ENCODE data around the gene RIPPLY1.

Gene RIPPLY1

GRCh38 chrX:106903291-106903824, at the start of gene RIPPLY1:
Gene RIPPLY1 (minus strand): TSS chrX:106903341. CDS start chrX:106903287, 54 bp downstream.
- DNase-seq (ENCODE audit: low read depth), result no peak

GRCh38 chrX:106952538-106952937, 49.4 kb upstream of the RIPPLY1 start:
- no peak for DNase-seq (ENCODE audit: low read depth)

GRCh38 chrX:106952089-106952488, 48.9 kb upstream of the RIPPLY1 start:
- no peak for DNase-seq (ENCODE audit: low read depth)

- no peak for DNase-seq (ENCODE audit: low read depth)
Measured at GRCh38 chrX:106951230-106951629, 48.1 kb upstream of the RIPPLY1 start.

- no peak for DNase-seq (ENCODE audit: low read depth)
Measured at GRCh38 chrX:106950381-106950780, 47.2 kb upstream of the RIPPLY1 start.

GRCh38 chrX:106949366-106949765, 46.2 kb upstream of the RIPPLY1 start:
- no peak for DNase-seq (ENCODE audit: low read depth)

GRCh38 chrX:106948641-106949040, 45.5 kb upstream of the RIPPLY1 start:
- DNase-seq (ENCODE audit: low read depth), result no peak

- no peak for DNase-seq (ENCODE audit: low read depth)
Measured at GRCh38 chrX:106946464-106946863, 43.3 kb upstream of the RIPPLY1 start.

GRCh38 chrX:106940068-106940467, 36.9 kb upstream of the RIPPLY1 start:
- DNase-seq (ENCODE audit: low read depth), result no peak

GRCh38 chrX:106939566-106939965, 36.4 kb upstream of the RIPPLY1 start:
- DNase-seq (ENCODE audit: low read depth), result no peak

GRCh38 chrX:106936246-106936645, 33.1 kb upstream of the RIPPLY1 start:
- DNase-seq (ENCODE audit: low read depth), result no peak

GRCh38 chrX:106935175-106935574, 32.0 kb upstream of the RIPPLY1 start:
- no peak for DNase-seq (ENCODE audit: low read depth)

- DNase-seq (ENCODE audit: low read depth), result no peak
Measured at GRCh38 chrX:106933538-106933961, 30.4 kb upstream of the RIPPLY1 start.

GRCh38 chrX:106932960-106933537, 29.9 kb upstream of the RIPPLY1 start:
- DNase-seq (ENCODE audit: low read depth), result no peak

- no peak for DNase-seq (ENCODE audit: low read depth)
Measured at GRCh38 chrX:106932492-106932923, 29.4 kb upstream of the RIPPLY1 start.

- DNase-seq (ENCODE audit: low read depth), result no peak
Measured at GRCh38 chrX:106931831-106932491, 28.8 kb upstream of the RIPPLY1 start.

GRCh38 chrX:106928227-106928626, 25.1 kb upstream of the RIPPLY1 start:
- no peak for DNase-seq (ENCODE audit: low read depth)

GRCh38 chrX:106927700-106928099, 24.6 kb upstream of the RIPPLY1 start:
- no peak for DNase-seq (ENCODE audit: low read depth)

- no peak for DNase-seq (ENCODE audit: low read depth)
Measured at GRCh38 chrX:106927023-106927422, 23.9 kb upstream of the RIPPLY1 start.

- no peak for DNase-seq (ENCODE audit: low read depth)
Measured at GRCh38 chrX:106921637-106922036, 18.5 kb upstream of the RIPPLY1 start.

- no peak for DNase-seq (ENCODE audit: low read depth)
Measured at GRCh38 chrX:106919932-106920452, 16.9 kb upstream of the RIPPLY1 start, which contains the start of gene CLDN2. Gene CLDN2 (plus strand): TSS chrX:106920402. CDS start chrX:106928229, 7,827 bp downstream.

- no peak for DNase-seq (ENCODE audit: low read depth)
Measured at GRCh38 chrX:106917830-106918500, 14.8 kb upstream of the RIPPLY1 start.

GRCh38 chrX:106912864-106913263, 9.7 kb upstream of the RIPPLY1 start:
- no peak for DNase-seq (ENCODE audit: low read depth)
